GM04504 (cell line): ENCODE data around the gene KAZALD1.
A peak's percentile ranks its signal among the peaks of the same experiment; 100 is the strongest.

ENCODE experiments used
- DNase-seq: peaks from one replicate; pipeline ENCODE4 v3.0.0-alpha.2; 2012; ENCODE audit warnings: low read depth

KAZALD1 gene

DNA sequence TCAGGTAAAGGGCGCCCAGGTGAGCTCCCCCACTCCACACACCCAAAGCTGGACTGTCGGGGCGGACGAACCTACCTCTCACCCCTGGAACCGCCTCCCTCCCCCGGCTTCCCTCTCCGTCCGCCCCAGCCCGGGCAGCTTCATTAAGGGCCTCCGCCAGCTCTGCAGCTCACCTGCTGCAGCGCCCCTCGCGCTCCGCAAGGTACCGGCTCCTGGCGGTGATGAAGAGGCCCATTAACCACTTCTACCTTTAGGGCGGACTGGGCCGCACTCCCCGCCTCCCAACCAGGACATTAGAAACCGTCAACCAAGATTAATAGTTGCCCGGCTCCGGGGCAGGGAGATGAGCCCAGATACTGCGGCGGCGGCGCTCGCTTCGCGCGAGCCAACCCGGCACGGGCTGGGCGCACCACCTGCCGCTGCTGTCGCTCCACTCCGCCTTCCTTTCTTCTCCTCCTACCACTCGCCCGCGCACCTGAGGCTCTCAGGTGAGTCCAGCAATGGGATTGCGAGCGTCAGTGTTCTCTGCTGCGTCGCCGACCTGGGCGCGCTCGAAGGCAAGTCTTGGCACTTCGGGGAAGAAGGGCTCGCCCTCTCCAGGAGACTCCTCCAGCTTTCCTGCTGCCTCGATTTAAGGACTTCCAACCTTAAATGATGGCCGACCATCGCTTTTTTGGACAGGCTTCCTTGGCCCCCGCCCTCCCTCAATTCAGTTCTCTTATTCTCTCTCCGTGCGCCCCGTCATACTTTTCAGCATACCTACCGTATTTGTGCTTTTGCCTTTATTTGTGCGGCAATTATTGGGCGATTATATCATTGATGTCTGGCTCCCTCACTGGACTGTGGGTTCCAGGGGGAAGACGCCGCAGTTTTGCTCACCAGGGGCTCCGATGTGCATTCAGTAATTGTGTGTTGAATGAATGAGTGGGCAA is 13.6 kb upstream of the KAZALD1 start:
- no peak for DNase-seq

DNA sequence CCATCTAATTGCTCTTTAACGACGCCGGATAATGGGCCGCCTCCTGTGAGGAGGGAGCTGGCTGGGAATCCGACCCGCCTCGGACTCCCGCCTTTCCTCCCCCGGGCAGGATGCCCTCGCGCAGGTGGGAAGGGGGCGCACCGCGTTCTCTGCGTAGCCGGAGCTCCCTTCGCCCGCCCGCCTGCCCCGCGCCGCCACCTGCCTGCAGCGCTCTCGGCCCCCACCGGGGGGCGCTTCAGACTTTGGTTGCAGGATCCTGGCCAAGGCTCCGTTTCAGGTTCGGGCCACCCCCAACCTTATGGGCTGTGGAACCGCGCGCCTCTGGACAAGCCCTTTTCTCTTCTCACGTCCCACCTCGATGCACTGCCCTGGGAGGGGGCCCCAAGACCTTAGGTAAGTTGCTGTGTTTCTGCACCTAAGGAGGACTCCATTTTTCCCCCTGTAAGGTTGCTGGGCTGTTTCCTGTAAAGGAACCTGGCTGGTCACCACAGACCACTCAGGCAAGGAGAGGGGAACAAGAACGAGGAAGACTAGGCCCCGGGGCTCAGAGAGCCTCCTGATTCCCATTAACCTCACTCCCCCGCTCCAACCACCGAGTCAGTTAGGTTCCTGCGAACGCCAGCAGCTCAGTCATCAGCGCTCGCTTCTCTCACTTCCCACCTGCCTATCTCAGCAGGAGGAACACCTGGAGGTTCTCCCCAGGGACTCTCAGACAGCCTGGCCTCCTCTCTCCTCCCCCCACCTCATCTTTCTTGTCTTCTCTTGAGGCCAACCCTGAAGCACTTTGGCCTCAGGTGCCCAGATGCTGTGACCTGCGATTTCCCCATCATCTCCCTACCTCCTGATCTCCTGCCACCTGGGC is 11.3 kb upstream of the KAZALD1 start:
- DNase-seq, result no peak

DNA sequence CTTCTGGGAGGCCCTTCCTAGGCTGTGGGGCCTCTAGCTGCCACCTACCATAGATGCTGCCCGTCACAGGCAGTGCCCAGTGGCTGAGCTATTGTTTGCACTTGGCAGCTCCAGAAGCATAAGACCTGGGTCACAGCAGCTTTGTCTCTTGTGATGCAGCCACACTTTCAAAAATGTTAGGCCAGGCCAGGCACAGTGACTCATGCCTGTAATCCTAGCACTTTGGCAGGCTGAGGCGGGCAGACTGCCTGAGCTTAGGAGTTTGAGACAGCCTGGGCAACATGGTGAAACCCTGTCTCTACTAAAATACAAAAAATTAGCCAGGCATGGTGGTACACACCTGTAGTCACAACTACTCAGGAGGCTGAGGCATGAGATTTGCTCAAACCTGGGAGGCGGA is 9.5 kb upstream of the KAZALD1 start:
- DNase-seq, result no peak

DNA sequence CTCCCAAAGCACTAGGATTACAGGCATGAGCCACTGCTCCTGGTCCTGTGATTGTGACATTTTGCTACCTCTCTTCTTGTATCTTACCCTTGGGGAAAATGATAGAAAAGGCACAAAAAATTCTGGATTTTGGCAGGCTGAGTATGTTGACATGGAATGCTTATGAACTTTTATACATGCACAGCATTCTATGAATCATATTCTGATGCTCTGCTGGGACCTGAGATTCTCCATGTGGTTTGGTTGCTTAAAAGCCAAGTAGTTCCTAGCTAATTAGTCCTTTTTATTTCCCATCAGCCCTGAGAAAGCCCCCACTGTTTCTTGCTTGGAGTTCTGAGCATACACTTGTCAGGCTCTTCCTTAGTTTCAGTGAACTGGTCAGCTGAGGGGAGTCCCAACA is 8.3 kb upstream of the KAZALD1 start:
- no peak for DNase-seq

DNA sequence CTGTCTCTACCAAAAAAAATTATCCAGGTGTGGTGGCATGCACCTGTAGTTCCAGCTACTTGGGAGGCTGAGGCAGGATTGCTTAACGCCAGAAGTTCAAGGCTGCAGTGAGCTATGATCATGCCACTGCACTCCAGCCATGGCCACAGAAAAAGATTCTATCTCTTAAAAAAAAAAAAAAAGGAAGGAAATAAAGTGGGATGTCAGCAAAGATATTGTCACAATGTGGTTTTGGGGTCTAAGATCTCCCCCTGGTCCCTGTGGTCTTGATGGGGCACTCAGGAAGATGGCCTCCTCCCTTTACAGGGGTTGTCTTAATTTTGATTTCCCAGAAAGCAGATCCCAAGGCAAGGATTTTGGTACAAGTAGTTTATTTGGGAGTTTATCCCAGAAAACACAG is 7.4 kb upstream of the KAZALD1 start:
- no peak for DNase-seq

DNA sequence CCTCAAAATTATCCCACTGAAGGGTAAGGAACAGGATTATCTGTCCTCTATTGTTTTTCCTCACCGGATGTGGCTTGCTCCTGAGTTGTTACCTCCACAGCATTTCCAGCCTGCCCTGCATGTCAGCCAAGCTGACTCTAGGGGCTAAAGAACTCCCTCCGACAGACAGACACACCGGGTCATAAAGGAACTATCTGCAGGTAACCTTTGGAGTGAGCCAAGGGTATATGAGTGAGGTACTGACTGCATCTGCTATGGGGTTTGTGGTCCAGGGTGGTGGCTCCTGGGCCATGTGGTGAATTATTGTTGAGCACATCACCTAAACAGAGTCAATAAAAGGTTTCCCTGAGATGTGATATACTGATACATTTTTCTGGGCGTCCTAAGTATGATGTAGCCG is 6.9 kb upstream of the KAZALD1 start:
- DNase-seq, result no peak

DNA sequence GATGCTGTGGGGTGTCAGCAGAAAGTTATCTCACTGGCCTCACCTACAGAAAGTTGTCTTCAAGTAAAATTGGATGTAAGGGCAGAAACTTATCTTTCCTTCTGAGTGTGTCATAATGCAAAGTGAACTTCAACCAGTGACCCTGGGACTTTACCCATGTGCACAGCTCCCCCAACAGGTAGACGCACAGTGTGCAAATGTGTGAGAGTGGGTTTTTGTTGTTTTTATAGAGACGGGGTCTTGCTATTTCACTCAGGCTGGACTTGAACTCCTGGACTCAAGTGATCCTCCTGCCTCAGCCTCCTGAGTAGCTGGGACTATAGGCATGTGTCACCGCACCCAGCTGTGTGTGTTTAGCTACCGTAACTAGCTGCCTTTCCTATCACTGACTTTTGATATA is 6.4 kb upstream of the KAZALD1 start:
- no peak for DNase-seq

DNA sequence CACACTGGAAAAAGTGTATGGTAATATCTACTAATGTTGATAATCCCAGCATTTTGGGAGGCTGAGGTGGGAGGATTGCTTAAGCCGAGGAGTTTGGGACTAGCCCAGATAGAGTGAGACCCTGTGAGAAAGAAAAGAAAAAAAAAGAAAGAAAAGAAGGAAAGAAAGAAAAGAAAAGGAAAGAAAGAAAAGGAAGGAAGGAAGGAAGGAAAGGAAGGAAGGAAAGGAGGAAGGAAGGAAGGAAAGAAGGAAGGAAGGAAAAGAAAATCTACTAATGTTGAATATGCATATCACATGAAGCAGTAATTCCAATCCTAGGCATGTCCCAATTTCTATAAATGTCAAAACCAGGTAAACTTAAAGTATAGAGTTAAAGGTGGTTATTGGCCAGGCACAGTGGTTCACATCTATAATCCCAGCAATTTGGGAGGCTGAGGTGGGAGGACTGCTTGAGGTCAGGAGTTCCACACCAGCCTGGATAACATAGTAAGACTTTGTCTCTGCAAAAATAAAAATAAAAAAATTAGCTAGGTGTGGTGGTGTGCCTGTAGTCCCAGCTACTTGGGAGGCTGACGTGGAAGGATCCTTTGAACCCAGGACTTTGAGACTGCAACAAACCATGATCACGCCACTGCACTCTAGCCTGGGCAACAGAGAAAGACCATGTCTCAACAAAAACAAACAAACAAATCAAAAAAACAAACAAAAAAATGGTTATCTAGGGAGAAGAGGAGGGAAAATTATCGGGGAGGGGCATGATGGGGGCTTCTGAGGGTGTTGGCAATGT is 5.2 kb upstream of the KAZALD1 start:
- DNase-seq, result no peak

DNA sequence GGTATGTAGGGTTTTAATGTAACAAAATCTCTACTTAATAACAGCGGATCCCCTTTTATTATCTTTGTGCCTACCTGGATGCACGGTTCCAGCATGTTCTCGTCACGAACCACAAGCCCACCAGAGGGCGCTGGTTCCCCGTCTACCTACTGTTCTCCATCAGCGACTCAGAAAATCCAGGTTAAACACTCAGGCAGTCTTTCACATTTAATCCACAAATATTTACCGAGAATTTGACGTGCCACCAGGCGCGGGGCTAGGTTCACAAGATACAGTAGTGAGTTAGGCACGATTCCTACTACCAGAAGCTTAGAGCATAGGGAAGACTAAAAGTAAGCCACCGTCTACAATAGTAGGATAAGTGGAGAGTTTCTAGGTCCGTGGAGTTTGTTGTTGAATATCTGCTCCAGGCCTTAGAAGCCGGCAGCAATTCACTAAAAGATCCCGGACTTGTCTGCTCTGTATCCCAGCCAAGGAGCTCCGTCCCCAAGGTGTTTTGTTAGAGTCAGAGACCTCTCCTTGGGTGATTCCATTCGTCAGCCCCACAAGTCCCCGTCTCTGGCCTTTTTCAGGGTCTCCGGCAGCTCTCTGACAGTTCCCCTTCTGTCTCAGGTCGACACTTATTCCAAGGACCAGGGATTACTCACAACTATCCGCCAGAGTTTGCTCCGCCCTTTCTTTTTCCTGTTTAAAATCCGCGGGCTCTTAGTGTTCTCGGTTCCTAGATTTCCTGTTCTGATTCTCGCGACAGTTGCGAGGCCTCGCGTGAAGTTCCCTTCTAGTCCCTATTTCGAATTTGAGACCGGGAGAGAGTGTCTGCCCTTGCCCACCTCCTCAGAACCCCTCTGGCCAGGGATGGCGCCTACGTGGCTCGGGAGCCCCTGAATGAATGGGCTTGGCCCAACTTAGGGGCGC is 1.5 kb upstream of the KAZALD1 start:
- DNase-seq, result peak; percentile 91

DNA sequence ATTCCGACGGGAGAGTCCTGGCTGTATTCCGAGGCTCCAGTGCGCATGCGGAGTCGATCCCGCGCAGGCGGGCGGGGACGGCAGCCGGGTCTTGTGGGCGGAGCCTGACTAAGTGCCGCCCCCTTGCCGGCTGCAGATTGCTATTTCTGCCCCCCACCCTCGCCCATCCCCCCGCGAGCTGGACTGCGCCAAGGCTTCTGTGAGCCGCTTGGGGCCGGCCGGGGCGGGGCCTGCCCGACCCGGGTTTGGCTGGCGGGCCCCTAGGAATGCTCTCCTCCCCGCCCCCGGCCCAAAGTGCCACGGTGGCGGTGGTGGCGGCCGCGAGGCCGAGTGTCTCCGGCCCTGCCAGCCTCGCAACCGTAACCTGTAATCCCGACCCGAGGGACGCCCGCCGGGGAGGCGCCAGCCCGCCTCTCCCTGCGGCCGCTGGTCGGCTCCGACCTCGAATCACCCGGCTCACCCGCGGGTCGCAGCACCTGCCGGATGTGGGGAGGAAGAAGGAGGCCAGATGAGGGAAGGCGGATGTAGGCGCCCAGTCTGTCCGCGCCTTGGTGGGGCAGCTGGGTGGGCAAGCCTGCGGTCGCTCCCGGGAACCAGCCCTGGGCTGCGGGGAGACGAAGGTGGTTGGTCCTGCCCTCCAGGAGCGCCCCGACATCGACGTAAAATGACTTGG is 702 bp upstream of the KAZALD1 start:
- DNase-seq, result peak; percentile 77

DNA sequence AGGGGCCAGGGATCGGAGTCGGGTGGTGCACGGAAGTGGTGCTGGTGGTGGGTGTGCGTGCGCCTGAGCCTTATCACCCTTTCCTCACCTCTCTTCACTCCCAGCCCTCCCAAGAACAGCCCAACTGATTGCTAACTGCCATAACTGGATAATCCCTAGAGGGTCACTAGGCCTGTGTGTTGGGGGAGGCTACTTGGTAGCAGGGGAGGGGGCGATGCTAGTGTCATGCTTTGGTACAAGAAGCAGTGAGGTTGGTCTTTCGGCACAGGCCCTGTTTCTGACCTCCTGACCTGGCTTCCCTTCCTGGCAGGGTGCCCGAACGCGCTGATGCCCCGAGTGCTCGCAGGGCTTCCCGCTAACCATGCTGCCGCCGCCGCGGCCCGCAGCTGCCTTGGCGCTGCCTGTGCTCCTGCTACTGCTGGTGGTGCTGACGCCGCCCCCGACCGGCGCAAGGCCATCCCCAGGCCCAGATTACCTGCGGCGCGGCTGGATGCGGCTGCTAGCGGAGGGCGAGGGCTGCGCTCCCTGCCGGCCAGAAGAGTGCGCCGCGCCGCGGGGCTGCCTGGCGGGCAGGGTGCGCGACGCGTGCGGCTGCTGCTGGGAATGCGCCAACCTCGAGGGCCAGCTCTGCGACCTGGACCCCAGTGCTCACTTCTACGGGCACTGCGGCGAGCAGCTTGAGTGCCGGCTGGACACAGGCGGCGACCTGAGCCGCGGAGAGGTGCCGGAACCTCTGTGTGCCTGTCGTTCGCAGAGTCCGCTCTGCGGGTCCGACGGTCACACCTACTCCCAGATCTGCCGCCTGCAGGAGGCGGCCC is 652 bp downstream of the KAZALD1 start:
- no peak for DNase-seq

DNA sequence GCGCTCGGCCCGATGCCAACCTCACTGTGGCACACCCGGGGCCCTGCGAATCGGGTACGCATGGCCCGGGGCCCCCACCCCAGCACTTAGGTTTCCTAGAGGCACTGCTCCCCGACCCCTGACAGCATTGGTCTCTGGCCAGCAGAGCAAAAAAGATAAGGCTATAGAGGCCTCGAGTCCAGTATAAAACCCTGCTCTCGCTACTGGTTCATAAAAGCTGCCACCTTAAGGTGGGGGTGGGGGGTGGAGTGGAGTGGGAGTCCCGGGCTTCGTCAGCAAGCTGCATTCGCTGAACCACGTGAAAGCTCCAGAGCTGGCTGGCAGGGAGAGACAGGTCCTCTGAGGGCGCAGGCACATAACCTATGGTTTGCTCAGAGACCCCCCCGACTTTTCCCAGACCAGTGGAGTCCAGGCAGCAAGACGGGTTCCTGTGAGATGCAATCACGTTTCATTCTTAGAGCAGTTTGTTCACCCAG is 1.3 kb downstream of the KAZALD1 start:
- DNase-seq, result no peak

DNA sequence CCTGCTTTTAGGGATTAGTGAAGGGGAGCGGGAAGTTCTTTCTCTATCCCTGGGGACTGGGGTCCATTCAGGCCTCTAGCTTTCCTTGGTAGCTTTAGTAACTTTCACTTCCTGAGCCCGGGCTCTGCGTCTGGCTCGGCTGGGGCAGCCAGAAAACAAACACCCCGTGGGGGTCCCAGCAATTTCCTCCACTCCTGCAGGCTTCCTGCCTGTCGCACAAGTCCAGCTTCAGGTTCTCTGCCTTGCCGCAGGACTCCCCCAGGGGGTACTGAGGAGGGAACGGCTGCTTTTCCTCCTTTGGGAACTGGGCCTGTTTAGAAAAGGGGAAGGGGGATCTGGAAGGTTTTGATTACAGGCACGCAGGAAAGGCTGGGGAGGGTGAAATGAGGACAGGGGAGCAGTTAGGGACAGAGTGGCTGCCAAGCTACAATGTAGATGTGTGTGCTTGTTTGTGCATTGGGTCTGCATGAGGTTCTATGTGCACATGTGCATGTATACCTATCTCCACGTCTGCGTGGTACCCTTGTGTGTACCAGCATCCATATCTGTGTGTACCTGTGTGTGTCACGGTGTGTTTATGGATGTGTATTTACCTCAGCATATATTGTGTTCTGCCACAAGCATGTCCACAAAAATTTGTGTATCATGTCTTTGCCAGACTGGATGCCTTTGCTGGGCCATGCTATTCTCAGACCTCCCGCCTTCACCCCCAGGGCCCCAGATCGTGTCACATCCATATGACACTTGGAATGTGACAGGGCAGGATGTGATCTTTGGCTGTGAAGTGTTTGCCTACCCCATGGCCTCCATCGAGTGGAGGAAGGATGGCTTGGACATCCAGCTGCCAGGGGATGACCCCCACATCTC is 2.0 kb downstream of the KAZALD1 start:
- DNase-seq, result no peak

DNA sequence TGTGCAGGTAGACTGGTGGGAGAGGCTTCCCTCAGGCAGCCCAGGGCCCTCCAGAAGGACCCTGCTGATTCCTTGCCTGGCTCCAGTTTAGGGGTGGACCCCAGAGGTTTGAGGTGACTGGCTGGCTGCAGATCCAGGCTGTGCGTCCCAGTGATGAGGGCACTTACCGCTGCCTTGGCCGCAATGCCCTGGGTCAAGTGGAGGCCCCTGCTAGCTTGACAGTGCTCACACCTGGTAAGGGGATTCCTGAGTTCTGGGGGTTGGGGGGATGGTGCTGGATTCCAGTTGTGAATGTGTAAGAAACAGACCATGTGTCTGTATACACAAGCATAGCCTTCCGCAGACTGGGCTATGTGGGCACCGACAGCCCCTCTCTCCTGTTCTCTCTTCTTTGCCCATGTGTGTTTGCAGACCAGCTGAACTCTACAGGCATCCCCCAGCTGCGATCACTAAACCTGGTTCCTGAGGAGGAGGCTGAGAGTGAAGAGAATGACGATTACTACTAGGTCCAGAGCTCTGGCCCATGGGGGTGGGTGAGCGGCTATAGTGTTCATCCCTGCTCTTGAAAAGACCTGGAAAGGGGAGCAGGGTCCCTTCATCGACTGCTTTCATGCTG is 2.7 kb downstream of the KAZALD1 start:
- DNase-seq, result no peak

DNA sequence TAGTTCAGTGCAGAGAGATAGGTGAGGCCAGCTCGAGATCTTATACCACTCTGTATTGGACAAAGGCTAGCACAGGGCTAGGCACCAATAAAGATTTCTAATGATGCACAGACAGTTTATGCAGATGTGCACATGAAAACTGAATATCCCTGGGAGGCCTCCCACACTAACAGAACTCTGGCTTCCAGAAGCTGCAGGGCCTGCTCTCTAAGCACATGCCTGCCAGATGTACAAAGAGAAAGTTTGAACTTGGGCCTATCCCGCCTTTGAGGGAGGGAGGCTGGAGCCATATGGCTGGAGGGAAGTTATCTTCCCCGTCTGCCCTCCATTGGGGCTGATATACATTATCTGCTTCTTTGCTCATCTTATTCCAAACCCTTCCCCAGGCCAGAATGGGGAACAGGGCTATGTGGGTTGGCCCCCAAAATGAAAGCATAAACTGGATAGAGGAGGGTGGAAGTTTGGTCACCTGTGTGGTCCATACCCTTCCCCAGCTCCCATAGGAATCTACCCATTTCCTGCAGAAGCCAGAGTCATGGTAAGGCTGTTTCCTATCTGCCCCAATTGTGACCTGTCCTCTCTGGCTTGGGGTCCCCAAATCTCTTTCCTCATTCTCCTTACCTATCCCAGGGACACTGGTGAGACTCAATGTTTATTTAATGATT is 3.8 kb downstream of the KAZALD1 start:
- no peak for DNase-seq

DNA sequence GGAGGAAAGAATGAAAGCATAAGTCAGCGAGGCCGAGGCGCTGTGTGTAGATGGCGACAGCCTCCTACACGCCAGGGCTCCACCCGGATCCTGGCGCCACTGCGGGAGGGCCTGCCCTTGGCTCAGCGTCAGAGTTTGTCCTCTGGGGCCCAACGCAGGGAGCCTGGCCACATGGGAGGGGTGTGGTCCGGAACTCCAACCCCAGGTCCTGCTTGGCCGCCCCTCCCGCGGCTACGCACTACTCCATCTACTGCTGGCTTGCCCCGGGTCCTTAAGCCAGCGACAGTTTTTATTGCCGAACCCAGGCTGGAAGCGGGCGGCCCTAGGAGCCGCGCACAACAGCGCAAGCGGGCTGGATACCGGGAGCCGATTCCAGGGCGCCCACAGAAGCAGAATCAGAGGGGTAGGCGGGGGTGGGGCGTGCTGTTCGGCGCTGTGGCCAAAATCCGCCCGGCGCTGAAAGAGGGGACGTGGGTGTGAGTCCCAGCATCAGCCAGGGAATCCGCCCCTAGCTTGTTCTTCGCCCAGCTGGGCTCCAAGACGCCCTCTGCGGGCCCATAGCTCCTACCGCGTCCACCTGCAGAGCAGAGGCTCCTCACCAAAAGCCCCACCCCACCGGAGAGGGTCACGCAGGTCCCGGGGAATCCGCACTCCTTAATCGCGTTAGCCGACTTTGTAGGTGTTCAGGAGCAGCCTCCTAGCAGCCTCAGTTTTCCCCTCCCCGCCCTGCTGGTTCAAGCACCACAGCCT is 4.5 kb downstream of the KAZALD1 start:
- DNase-seq, result no peak

DNA sequence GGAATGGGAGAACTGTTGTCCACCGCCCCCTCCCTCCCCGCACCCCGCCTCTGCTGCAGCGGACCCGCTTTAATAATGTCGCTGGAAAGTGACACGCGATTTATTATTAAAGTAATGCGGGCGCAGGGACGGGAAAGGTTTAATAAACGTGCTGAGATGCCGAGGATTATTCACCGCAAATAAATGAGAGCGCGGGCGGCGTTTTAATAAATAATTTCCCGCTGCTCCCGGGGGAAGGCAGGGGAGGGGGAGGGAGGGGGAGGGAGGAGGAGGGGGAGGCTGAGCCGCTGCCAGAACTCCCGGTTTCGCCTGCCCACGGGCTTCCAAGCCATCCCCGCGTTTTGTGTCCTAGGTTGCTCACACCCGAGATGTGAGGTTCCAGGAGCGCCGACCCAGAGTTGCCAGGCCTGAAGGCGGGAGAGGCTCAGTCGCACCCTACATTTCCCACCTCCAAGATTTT is 5.1 kb downstream of the KAZALD1 start:
- DNase-seq, result no peak
